K562 (cell line): ENCODE data around the gene DOCK6. TPM values are rescaled to one million over a fixed set of nuclear protein-coding genes. Genes with fewer than 3 reads are reported as not detected.

Experiments
- ATAC-seq: fragments of 200-7000 bp; cut with Tn5 transposase; 3 replicates; pipeline ENCODE4 v1.9.1; 2020; ENCODE audit warnings: moderate library complexity
- BruUV-seq: library from RNA; stranded (reverse); fragments of 400-500 nt; replicated peaks from 2 replicates; lab custom pipeline; 2021; lab: Mats Ljungman, UMichigan
- CTCF ChIA-PET: fragments of 300-600 bp; formaldehyde crosslinking; extraction: SDS; loops from one replicate; lab custom pipeline; 2021; ENCODE audit warnings: low intra/inter-chr PET ratio; lab: Yijun Ruan, JAX
- POLR2A ChIA-PET: fragments of 300-600, 350-650 bp; sonication (Branson Sonifier 250); formaldehyde crosslinking; extraction: SDS; loops from one replicate; lab custom pipeline; 2021; ENCODE audit warnings: antibody characterized with exemption, inconsistent platforms; lab: Yijun Ruan, JAX
- DNase-seq, 4 experiments: peaks; one replicate each; pipeline versions ENCODE4 v3.0.0 to v3.0.0-alpha.2; 2011 to 2018; ENCODE audit warnings: low spot score in 3 of 4, mixed read lengths in 3 of 4; ENCODE audit errors: extremely low read depth in 1 of 4
- FAIRE-seq: peaks from 2 replicates; lab custom pipeline; 2011; peaks lifted over from hg19 to GRCh38; lab: Jason Lieb, UNC
- H2AFZ ChIP-seq: 2 replicates; pipeline ENCODE4 v1.6.0; 2011; ENCODE audit warnings: low read depth, low read length, control low read depth, inconsistent platforms
- H3K27ac ChIP-seq: fragments of 200-600 bp; 3 replicates; pipeline ENCODE4 v1.8.0; 2011; ENCODE audit warnings: low read depth, mild to moderate bottlenecking, control low read depth, inconsistent platforms, low read length, moderate library complexity, mixed read lengths; ENCODE audit errors: extremely low read depth
- H3K27me3 ChIP-seq, 2 experiments: fragments of 300-600 bp in 1 of 2; 2 replicates in 1 of 2; 3 replicates in 1 of 2; pipeline versions ENCODE4 v1.6.0 to v1.8.0; 2011; ENCODE audit warnings: inconsistent platforms in 2 of 2, low read length in 2 of 2, mild to moderate bottlenecking in 1 of 2, mixed read lengths in 1 of 2, moderate library complexity in 1 of 2; ENCODE audit not compliant: control insufficient read depth in 2 of 2, insufficient read depth in 2 of 2
- H3K36me3 ChIP-seq: fragments of 300-600 bp; 3 replicates; pipeline ENCODE4 v1.8.0; 2011; ENCODE audit warnings: mild to moderate bottlenecking, low read length, inconsistent platforms; ENCODE audit not compliant: control insufficient read depth, insufficient read depth
- H3K4me1 ChIP-seq, 2 experiments: fragments of 200-600 bp in 1 of 2; replicated peaks in 1 of 2; 2 replicates in 1 of 2; 3 replicates in 1 of 2; pipeline versions ENCODE4 v1.5.1 to v1.8.0; 2011; ENCODE audit warnings: inconsistent platforms in 2 of 2, low read length in 2 of 2, mild to moderate bottlenecking in 1 of 2, mixed read lengths in 1 of 2, moderate library complexity in 1 of 2; ENCODE audit not compliant: control insufficient read depth in 2 of 2, insufficient read depth in 2 of 2
- H3K4me2 ChIP-seq: 2 replicates; pipeline ENCODE4 v1.6.1; 2011; ENCODE audit warnings: low read length, control low read depth, inconsistent platforms, mixed read lengths; ENCODE audit not compliant: insufficient read depth
- H3K4me3 ChIP-seq: fragments of 200-600 bp; sonication (generic), shearing (Covaris generic); 2 replicates; pipeline ENCODE4 v1.5.1; 2016; ENCODE audit warnings: control low read depth, inconsistent platforms
- H3K79me2 ChIP-seq: fragments of 200-600 bp; 3 replicates; pipeline ENCODE4 v1.8.0; 2011; ENCODE audit warnings: low read length, inconsistent platforms; ENCODE audit not compliant: control insufficient read depth, insufficient read depth
- H3K9ac ChIP-seq, 2 experiments: 2 replicates each; pipeline versions ENCODE4 v1.6.0 to v1.6.1; 2011; ENCODE audit warnings: low read depth in 2 of 2, low read length in 2 of 2, control low read depth in 1 of 2, inconsistent platforms in 1 of 2, mild to moderate bottlenecking in 1 of 2, mixed read lengths in 1 of 2; ENCODE audit not compliant: insufficient read depth in 1 of 2
- H3K9me1 ChIP-seq: one replicate; pipeline ENCODE4 v1.6.0; 2011; ENCODE audit warnings: inconsistent platforms, mild to moderate bottlenecking, low read length, moderate library complexity; ENCODE audit not compliant: control insufficient read depth, insufficient read depth
- H3K9me3 ChIP-seq: replicated peaks from 2 replicates; pipeline ENCODE4 v1.5.1; 2011; ENCODE audit warnings: low read depth, low read length, inconsistent platforms; ENCODE audit not compliant: control insufficient read depth, insufficient read depth
- H4K20me1 ChIP-seq: replicated peaks from 2 replicates; pipeline ENCODE4 v1.6.1; 2011; ENCODE audit warnings: low read length, inconsistent platforms, mixed read lengths; ENCODE audit not compliant: control insufficient read depth, insufficient read depth
- CTCFL ChIP-seq: IDR thresholded peaks from 2 replicates; pipeline ENCODE4 v1.6.1; 2011; ENCODE audit warnings: borderline replicate concordance, low read depth, mild to moderate bottlenecking, moderate library complexity, low read length; ENCODE audit not compliant: insufficient read depth, poor library complexity, severe bottlenecking
- L3MBTL2 ChIP-seq: fragments of 450-650 bp; IDR thresholded peaks from 2 replicates; pipeline ENCODE4 v1.6.1; 2016; ENCODE audit warnings: mild to moderate bottlenecking, moderate library complexity
- PHF20 ChIP-seq: fragments of 450-650 bp; IDR thresholded peaks from 2 replicates; pipeline ENCODE4 v1.6.1; 2018; ENCODE audit not compliant: partially characterized antibody
- RBM25 ChIP-seq: fragments of 200-400 bp; formaldehyde crosslinking; IDR thresholded peaks from 2 replicates; pipeline ENCODE4 v1.6.1; 2018; ENCODE audit warnings: low read length, low read depth, moderate library complexity; ENCODE audit not compliant: severe bottlenecking
- SMARCA5 ChIP-seq: fragments of 450-650 bp; IDR thresholded peaks from 2 replicates; pipeline ENCODE4 v1.6.1; 2016
- SPI1 ChIP-seq: IDR thresholded peaks from 2 replicates; pipeline ENCODE4 v1.6.1; 2011; ENCODE audit warnings: low read depth, low read length, control low read depth, borderline replicate concordance
- TFAM ChIP-seq: fragments of 250-450 bp; sonication (Bioruptor Pico); conservative IDR thresholded peaks from 2 replicates; pipeline ENCODE4 v1.5.0; 2021; ENCODE audit warnings: mild to moderate bottlenecking, moderate library complexity
- ZNF133 ChIP-seq: fragments of 250-450 bp; sonication (Bioruptor Pico); IDR thresholded peaks from 2 replicates; pipeline ENCODE4 v1.4.0; 2020; ENCODE audit warnings: mild to moderate bottlenecking
- WGBS: fragments of 100-300 bp; shearing (Covaris generic); methylation state at CpG from one replicate; pipeline ENCODE4 v1.1.6; 2016; ENCODE audit warnings: low coverage, mixed read lengths; ENCODE audit not compliant: insufficient coverage; ENCODE audit errors: missing lambda C conversion rate; 5-methylcytosine and 5-hydroxymethylcytosine counted together
- in situ Hi-C: fragments of 300-500 bp; cut with MboI; formaldehyde crosslinking; loops from 4 replicates; pipeline ENCODE4 v1.15.0; 2018; ENCODE audit warnings: inconsistent platforms, mixed read lengths
- intact Hi-C: fragments of 100-400 bp; cut with micrococcal nuclease; formaldehyde crosslinking; loops from 2 replicates; pipeline ENCODE4 v1.14.2; 2022
- polyA plus RNA-seq, 8 experiments: library from polyadenylated mRNA; depleted of rRNA in 4 of 8; stranded (reverse) in 5 of 8; unstranded in 3 of 8; fragments of >200 nt; fragmentation: Nextera tagmentation in 2 of 8; fragmentation: Illumina TruSeq in 1 of 8; extraction: Ambion mirVana in 2 of 8; extraction: Trizol in 1 of 8; gene quantifications; 2 replicates each; pipeline versions ENCODE4 v1.2.1 to v1.2.3, GENCODE V29; 2011 to 2014; ENCODE audit warnings: inconsistent platforms in 1 of 8, missing spikeins in 1 of 8
- total RNA-seq, 7 experiments: library from RNA; depleted of rRNA in 6 of 7; stranded (reverse); fragments of >200 nt in 6 of 7; fragmentation: Illumina TruSeq in 2 of 7; extraction: Trizol in 2 of 7; gene quantifications; 2 replicates each; pipeline versions ENCODE4 v1.2.1 to v1.2.3, GENCODE V29; 2011 to 2021; ENCODE audit warnings: low replicate concordance in 1 of 7
- TF ChIP-seq, protein P1 (sequence below): sonication (generic); formaldehyde crosslinking; IDR thresholded peaks from 2 replicates; pipeline ENCODE4 v1.8.0; 2022; ENCODE audit warnings: mild to moderate bottlenecking, low read depth, missing genetic modification reagents
- TF ChIP-seq, protein P2 (sequence below): fragments of 250-450 bp; sonication (Bioruptor Pico); IDR thresholded peaks from 2 replicates; pipeline ENCODE4 v1.8.0; 2022; ENCODE audit warnings: moderate library complexity, mild to moderate bottlenecking, inconsistent platforms

The DOCK6 gene
- total and polyA plus RNA-seq, 9 of the 15 experiments (the other 6 are each of a cell fraction or from before 2014, with no cell fraction given), result 0.35 to 19.3 (median 3.8) TPM

DNA sequence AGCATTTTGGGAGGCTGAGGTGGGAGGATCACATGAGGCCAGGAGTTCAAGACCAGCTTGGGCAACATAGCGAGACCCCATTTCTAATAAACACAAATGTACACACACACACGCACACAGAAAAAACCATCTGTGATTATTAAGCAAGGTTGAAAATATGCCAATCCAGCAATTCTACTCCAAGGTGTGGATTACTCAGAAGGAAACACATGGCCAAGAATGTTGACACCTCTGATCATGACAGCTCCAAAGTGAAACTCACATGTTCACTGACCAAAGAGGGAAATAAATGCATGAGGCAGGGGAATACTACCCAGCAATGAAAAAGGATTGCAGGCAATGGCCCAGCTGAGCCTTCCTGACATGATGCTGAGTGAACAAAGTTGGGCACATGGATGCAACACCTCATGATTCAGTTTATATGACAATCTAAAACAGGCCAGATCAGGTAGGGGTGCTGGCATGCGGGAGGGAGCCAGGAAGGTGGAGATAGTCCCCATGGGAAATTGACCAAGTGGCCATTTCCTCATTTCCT is 4.4 kb downstream of the DOCK6 start:
- H3K4me1 ChIP-seq, result peaks cover 0 to 16% of the 10 kb centered on the region in 2 experiments; a peak in 2 of 5 replicates
- no peaks in the 10 kb centered on the region for H3K36me3 ChIP-seq
- H3K9me3 ChIP-seq, result no peaks in the 10 kb centered on the region
- ATAC-seq (no peak), FAIRE-seq (peak; percentile 58), DNase-seq (no peak)
- 0 out of 2 replicates have a peak, but pooled peaks cover 8% of the 10 kb centered on the region for H4K20me1 ChIP-seq
- no peak overlapping the region for H3K4me3 ChIP-seq
- no peak overlapping the region for H3K27ac ChIP-seq
- intact Hi-C loops (no loop called here), in situ Hi-C loops (no loop called here)
- H3K9ac ChIP-seq, result no peak overlapping the region
- WGBS, result 55% methylated on average over 3 of the region's 3 CpGs
- H2AFZ ChIP-seq, result no peak overlapping the region
- H3K79me2 ChIP-seq, result no peaks in the 10 kb centered on the region
- no peaks in the 10 kb centered on the region for H3K9me1 ChIP-seq
- ChIA-PET CTCF (no interaction called here), POLR2A (no interaction called here)
- no peak overlapping the region for H3K4me2 ChIP-seq
- BruUV-seq, result no TSS peak
- no peaks in the 10 kb centered on the region for H3K27me3 ChIP-seq
- TF ChIP-seq ZNF133, result no peak
- 0 out of 2 replicates have a peak, but pooled peaks have one; percentile 23 for TF ChIP-seq L3MBTL2
- peak; percentile 45; the same call in 1 of the 2 replicates for TF ChIP-seq SMARCA5
- TF ChIP-seq RBM25, result peak; percentile 55
- TF ChIP-seq, protein P1, sequence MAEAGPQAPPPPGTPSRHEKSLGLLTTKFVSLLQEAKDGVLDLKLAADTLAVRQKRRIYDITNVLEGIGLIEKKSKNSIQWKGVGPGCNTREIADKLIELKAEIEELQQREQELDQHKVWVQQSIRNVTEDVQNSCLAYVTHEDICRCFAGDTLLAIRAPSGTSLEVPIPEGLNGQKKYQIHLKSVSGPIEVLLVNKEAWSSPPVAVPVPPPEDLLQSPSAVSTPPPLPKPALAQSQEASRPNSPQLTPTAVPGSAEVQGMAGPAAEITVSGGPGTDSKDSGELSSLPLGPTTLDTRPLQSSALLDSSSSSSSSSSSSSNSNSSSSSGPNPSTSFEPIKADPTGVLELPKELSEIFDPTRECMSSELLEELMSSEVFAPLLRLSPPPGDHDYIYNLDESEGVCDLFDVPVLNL, result no peak
- TF ChIP-seq, protein P2, sequence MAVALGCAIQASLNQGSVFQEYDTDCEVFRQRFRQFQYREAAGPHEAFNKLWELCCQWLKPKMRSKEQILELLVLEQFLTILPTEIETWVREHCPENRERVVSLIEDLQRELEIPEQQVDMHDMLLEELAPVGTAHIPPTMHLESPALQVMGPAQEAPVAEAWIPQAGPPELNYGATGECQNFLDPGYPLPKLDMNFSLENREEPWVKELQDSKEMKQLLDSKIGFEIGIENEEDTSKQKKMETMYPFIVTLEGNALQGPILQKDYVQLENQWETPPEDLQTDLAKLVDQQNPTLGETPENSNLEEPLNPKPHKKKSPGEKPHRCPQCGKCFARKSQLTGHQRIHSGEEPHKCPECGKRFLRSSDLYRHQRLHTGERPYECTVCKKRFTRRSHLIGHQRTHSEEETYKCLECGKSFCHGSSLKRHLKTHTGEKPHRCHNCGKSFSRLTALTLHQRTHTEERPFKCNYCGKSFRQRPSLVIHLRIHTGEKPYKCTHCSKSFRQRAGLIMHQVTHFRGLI, result no peak
- TF ChIP-seq PHF20, result no peak
- no peak for TF ChIP-seq TFAM (CRISPR knock-in tag)
- TF ChIP-seq SPI1, result 0 out of 2 replicates have a peak, but pooled peaks have one; percentile 12
- TF ChIP-seq CTCFL, result no peak
